Sigmoid colon (tissue), 4 donors: ENCODE results near the gene AMDHD1.

Source experiments
- EP300 ChIP-seq, 4 donors: sonication (generic); formaldehyde crosslinking; IDR thresholded peaks; one replicate each; pipeline ENCODE4 v1.6.1; 2017; ENCODE audit warnings: antibody characterized with exemption in 4 of 4
- POLR2A ChIP-seq, 2 donors: fragments of 450-650 bp; IDR thresholded peaks; one replicate each; pipeline ENCODE4 v1.6.1; 2016; ENCODE audit warnings: antibody characterized with exemption in 2 of 2, mild to moderate bottlenecking in 2 of 2, moderate library complexity in 2 of 2
- TF ChIP-seq, protein P1 (sequence below), 4 experiments: fragments of 450-650 bp in 3 of 4; fragments of 200-600 bp in 1 of 4; IDR thresholded peaks; one replicate each; pipeline ENCODE4 v1.5.1; 2016 to 2019; ENCODE audit warnings: antibody characterized with exemption in 4 of 4, mild to moderate bottlenecking in 3 of 4, moderate library complexity in 2 of 4

DNA sequence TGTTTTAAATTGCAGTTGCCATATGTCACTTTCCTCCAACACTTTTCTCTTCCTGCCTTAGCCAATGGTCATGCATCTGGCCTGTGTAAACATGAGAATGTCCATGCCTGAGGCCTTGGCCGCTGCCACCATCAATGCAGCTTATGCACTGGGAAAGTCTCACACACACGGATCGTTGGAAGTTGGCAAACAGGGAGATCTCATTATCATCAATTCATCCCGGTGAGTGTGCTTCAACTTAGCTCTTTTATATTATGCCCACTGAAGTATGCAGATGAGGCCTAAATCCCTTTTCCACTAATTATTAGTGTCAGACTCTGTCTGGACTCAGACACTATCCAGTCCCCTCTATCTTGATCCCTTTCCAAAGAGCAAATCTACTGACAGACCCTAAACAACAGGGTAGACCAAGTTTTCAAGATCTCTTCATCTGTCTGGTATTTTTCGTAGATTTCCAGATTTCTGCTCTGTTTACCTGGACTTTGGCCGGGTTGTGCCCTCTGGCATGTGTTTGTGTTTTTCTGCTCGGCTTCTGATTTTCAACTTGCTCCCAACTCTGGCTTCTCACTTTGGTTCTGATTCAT, 23.2 kb downstream of the AMDHD1 start:
- TF ChIP-seq, protein P1, sequence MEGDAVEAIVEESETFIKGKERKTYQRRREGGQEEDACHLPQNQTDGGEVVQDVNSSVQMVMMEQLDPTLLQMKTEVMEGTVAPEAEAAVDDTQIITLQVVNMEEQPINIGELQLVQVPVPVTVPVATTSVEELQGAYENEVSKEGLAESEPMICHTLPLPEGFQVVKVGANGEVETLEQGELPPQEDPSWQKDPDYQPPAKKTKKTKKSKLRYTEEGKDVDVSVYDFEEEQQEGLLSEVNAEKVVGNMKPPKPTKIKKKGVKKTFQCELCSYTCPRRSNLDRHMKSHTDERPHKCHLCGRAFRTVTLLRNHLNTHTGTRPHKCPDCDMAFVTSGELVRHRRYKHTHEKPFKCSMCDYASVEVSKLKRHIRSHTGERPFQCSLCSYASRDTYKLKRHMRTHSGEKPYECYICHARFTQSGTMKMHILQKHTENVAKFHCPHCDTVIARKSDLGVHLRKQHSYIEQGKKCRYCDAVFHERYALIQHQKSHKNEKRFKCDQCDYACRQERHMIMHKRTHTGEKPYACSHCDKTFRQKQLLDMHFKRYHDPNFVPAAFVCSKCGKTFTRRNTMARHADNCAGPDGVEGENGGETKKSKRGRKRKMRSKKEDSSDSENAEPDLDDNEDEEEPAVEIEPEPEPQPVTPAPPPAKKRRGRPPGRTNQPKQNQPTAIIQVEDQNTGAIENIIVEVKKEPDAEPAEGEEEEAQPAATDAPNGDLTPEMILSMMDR (IDR thresholded peaks at IDR 0.05): no peak
- TF ChIP-seq EP300 (IDR thresholded peaks at IDR 0.05) (no peak), POLR2A (IDR thresholded peaks at IDR 0.05) (no peak)
